Stimulated activated CD8-positive, alpha-beta memory T cell treated with anti-CD3 and anti-CD28 coated beads, Interleukin-12 subunit alpha, Interleukin-12 subunit beta, amount 100 ng/mL, for 4 hours (primary cell): ENCODE measurements around the gene NR1D1.
"Not testable (repeated sequence)": the region's sequence is repeated elsewhere in the genome, so short reads cannot be mapped to it uniquely, and the experiment has no call there.

ENCODE experiments used
- DNase-seq: peaks from one replicate; pipeline ENCODE4 v3.0.0-alpha.2; 2020; ENCODE audit warnings: low read depth

The NR1D1 gene

DNA sequence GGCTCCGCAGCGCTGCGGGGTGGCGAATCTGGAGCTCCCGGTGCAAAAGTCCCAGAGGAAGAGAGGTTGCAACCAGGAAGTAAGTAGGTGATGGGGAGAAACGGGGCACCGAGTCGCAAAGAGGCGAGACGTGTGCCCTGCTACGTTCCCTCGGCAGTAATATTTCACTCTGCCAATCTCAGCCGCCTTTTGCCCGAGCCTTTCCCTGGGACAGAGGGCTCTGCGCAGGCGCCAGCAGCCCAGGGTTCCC lies at the start of gene NR1D1:
Gene NR1D1 (minus strand): TSS at position 171 of the 250 bp plus-strand sequence. CDS start 495 bp downstream, outside the sequence.
- no peak for DNase-seq

DNA sequence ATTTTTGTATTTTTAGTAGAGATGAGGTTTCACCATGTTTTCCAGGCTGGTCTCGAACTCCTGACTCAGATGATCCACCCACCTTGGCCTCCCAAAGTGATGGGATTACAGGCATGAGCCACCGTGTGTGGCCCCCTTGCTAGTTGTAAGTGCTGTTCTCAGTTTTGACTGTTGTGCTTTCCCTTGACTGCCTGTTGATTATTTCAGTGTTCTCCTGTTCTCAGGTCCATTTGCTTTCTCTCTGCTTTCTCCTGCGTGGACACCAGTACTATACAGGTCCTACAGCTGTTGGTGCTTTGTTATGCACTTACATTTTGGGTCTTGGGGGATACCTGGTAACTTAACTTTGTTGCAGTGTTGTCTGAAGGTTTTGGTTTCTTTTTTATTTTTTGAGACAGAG lies 48.1 kb upstream of the NR1D1 start:
- no peak for DNase-seq

DNA sequence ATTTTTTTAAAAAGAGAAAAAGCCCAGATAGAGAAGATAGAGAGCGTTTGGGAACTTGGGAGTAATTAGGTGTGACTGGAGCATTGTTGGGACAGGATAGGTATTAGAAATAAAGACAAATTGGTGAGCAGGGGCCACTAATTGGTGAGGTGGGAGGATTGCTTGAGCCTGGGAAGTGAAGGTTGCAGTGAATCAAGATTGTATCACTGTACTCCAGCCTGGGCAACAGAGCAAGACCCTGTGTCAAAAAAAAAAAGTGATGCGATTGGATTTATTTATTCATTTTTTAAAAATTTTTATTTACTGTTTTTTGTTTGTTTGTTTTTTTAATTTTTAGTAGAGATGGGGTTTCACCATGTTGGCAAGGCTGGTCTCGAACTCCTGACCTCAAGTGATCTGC lies 45.1 kb upstream of the NR1D1 start:
- no peak for DNase-seq

DNA sequence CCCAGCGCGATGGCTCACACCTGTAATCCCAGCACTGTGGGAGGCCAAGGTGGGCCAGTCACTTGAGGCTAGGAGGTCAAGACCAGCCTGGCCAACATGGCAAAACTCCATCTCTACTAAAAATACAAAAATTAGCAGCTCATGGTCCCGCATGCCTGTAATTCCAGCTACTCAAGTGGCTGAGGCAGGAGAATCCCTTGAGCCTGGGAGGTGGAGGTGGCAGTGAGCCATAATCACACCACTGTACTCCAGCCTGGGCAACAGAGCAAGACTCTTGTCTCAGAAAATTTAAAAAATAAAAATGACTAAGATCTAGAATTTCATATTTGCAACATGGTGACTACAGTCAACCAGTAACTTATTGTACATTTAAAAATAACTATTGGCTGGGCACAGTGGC lies 42.8 kb upstream of the NR1D1 start:
- not testable (repeated sequence) for DNase-seq

DNA sequence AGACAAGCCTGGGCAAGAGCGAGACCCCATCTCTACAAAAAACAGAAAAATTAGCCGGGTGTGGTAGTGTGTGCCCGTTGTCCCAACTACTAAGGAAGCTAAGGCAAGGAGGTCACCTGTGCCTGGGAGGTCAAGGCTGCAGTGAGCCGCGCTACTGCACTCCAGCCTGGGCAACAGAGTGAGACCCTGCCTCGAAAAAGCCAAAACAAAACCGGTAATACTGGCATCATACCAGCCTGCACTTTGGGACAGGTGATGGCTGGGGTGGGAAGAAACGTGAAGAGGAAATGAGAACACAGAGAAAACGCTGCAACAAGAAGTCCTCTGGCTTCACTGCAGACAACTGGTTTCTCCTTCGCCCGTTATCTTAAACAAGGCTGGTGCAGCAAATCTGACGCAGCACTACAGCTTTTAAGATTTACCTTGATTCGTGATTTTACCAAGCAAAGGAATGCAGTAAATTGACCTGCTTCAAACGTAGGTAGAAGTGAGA lies 39.2 kb upstream of the NR1D1 start:
- DNase-seq = no peak

DNA sequence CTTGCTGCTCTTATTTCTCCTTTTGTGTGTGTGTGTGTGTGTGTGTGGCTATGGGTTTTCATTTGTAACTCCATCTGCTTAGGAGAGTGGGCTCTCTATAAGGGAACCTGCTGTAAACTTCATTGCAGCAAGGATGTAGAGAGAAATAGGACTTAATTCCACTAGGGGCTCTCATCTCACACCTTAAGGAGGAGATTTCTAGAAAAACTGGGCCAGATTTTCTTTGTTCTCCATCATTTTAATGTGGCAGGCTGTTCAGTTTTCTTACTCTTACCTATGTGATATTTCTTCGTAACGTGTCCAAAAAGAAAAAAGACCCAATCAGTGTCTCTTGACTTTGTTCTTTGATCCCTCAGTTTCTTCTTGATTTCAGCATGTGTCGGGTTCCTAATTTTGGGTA lies 35.4 kb upstream of the NR1D1 start:
- no peak for DNase-seq

DNA sequence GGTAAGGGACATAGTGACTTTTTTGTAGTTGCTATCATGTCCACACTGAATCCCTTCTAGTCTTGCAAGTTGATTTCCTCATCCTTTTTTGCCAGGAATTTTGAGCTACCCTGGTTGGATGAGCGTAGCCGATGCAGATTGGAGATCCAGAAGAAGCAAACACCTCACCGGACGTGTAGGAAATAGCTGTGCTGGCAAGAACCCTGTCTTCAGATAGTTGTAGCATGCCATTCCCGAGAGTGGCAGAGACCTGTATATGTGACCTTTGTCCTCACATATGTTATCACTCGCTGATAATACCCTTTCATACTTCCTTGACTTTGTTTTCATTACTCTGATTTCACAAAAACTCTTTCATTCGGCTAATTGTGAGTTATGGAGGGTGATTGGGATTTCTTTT lies 33.8 kb upstream of the NR1D1 start:
- no peak for DNase-seq

DNA sequence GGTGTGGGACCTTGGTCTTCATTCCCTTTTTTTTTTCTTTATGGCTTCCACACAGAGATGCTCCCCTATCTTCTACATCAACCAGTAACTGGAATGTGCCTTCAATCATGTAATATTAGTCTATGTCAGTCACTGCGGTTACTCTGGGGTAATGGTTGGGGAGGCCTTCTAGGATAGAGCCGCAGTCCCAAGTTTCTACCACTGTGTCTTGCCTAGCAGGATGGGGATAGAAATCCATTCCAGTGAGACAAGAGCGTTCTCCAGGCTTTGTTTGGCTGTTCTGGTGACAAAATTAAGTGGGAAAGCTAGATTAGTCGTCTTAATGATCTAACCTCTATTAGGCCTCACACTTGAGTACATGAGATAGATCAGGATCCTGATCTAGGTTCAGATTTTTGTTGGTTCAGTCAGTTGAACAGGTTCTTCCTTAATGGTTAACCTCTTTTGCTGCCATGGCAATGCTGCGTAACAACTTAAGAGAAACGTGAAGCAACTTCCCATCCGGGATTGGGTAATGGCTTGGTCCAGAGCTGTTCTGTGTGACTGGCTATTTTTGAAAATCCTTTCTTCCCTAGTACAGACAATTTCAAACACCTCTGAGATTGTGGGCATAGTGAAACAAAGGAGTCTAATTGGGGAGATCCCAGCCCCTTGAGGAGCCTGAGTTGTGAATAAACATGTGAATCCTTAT lies 30.1 kb upstream of the NR1D1 start:
- no peak for DNase-seq

DNA sequence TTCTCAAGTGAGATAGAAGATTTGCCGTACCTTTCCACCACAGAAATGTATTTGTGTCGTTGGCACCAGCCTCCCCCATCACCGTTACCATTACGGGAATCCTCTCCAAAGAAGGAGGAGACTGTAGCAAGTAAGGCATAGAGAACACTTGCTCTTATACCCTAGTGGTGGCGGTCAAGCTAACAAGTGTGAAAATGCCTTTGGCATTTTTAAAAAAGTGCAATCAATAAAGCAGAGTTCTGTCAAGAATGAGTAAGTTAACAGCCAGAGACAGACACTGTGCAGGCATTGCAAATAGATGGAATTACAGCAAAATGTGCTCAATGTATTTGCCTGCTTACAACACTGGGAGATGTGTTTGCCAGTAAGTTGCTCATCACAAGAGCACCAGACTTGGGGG lies 29.1 kb upstream of the NR1D1 start:
- DNase-seq = no peak

DNA sequence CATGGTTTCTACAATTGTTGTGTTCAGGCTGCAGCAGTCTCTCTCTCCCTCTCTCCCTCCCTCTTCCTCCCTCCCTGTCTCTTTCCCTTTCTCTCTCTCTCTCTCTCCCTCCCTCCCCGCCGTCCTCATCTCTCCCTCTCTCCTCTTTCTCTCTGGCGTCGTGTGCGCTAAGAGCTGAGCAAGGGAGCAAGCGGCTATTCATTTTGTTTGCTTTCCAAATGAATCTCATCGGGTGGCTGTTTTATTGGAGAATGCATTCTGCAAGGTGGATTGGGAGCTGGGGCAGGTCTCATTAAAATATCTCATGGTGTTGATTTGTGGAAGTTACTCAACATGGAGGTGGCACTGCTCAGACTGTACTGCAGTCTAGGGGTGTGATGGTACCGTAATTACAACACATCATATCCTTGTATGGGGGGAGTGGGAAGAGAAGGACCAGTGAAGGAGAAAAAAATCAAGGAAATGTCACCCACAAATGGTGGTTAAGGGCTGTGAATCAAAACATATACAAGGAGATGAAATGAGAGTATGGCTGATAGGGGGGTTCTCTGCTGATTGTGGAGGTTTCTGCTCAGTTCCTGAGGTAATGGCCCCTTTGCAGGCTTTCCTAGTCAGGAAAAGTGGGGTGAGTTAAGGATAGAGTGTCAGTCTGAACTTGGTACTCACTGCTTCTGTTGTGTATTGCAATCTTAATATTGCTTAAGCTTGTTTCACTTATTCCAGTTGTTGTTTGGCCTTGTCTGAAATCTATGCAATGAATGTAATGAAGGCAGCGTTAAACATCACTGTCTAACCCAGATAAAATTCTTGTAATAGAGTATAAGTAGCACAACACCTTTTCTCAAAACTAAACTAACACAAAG lies 24.1 kb upstream of the NR1D1 start:
- DNase-seq = no peak

DNA sequence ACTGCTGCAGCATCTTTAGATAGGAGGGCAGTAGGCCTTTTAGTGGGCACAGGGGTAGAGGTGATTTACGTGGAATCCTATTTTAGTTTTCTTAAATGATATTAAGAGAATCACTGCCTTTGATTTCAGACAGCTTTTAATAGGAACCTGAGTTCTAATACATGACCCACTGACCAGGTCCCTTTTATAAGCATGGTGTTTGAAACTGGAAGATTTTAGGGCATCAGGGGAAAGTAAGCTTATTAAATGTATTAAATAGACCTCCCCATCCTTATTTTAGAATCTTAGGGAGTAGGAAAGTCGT lies 23.4 kb upstream of the NR1D1 start:
- DNase-seq = no peak

DNA sequence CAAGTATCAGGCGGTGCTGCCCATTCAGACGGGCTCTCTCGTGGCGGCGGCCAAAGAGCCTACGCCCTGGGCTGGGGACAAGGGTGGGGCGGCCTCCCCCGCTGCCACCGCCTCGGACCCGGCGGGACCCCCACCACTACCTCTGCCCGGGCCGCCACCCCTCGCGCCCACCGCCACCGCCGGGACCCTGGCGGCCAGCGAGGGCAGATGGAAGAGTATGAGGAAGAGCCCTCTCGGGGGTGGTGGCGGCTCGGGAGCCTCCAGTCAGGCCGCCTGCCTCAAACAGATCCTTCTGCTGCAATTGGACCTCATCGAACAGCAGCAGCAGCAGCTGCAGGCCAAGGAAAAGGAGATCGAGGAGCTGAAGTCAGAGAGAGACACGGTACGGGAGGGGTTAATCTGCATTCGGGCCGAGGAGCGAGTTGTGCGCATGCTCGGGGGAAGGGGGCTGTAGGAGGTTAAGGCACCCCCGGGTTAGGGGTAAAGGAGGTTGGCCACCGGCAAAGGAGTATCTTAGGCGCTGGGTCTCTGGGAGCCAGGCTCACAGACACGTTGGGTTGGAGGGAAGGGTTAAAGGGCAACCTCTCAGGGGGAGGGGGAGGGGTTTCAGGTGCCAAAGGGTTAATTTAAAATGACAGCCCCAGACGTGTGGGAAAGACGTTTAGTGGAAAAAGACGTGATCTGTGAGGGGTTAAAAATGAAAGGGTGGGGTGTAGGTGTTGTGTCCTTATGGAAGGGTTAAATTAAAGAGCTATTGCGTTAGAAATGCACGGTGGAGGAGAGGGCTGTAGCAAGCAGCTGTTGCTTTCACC lies 22.8 kb upstream of the NR1D1 start:
- DNase-seq = peak; percentile 26

DNA sequence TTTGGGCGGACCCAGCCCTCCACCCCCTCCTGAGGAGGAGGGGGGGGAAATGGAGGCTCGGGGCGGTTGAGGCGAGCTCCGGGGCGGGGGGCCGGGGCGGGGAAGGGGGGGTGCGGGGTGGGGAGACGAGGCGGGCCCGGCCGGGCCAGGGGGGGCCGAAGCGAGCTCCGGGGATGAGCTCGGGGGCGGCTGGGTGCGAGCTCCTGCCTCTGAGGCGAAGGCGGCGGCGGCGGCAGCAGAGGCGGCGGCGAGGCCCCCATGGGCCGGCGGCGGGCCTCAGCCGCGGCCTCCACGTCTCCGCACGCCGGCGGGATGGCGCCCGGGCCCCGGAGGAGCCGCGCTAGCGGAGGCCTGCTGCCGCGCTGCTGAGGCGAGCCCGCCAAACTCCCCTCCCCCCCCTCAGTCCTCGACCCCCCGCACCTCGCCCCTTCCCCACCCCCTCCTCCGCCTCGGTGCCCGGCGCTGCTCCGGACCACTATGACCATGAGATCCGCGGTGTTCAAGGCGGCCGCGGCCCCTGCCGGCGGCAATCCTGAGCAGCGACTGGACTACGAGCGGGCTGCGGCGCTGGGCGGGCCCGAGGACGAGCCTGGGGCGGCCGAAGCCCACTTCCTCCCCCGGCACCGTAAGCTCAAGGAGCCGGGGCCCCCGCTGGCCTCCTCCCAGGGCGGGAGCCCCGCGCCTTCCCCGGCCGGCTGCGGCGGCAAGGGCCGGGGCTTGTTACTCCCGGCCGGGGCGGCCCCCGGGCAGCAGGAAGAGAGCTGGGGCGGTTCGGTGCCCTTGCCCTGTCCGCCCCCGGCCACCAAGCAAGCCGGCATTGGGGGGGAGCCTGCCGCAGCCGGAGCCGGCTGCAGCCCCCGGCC lies 22.0 kb upstream of the NR1D1 start:
- no peak for DNase-seq

DNA sequence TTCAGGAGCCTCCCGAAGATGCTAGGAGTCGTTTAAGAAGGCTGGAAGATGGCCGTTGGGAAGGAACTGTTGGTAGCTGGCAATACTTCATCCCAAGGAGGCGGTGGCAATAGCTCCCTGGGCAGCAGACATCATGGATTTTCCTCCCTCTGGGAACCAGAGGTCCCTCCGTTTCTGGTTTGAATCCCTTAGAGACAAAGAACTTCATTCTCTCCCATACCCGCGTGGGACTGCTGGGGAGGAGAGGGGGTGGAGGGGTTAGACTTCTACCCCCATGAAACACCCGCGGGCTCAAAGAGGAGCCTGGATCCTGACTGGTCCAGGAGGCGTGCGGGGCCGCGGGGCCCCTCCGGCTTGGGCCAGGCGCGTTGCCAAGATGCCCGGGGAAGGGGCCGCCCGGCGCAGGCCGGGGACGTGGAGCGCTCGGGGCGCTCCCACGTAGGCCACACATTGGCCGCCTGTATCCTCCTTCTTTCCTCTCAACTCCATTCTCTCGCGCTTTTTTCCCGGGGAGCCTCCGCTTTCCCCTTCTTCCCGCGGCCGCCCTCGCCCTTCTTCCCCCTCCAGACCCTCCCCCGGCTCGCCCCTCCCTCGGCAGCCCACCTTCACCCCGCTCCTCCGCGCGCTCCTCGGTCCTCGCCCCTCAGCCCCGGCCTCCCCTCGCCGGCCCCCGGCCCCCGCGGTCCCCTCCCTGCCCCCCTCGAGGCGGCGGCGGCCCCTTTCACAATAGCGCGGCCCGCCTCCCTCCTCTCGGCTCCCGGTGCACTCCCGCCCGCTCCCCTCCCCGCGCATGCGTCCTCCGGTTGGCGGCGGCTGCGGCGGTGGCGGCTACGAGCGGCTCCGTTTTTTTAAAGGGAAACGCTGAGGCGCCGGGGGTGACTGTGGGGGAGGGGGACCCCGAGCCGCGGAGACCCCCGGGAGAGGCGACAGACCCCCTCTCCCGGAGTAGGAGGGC lies 21.1 kb upstream of the NR1D1 start, which contains the start of gene MSL1:
Gene MSL1 (plus strand): TSS at position 791 of the 955 bp plus-strand sequence. CDS start 642 bp downstream, outside the sequence.
- DNase-seq = peak; percentile 81

DNA sequence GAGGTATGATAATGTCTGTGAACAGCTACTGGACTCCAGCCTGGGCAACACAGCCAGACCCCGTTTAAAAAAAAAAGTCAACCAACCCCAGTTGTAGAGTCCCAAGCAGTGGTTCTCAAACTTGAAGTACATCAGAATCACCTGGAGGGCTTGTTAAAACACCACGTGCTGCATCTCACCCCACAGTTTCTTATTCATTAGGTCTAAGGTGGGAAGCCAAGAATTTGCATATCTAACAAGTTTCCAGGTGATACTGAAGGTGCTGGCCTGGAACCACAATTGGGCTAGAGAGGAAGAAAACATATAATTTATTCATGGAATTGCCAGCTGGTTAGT lies 14.7 kb upstream of the NR1D1 start:
- DNase-seq = no peak

DNA sequence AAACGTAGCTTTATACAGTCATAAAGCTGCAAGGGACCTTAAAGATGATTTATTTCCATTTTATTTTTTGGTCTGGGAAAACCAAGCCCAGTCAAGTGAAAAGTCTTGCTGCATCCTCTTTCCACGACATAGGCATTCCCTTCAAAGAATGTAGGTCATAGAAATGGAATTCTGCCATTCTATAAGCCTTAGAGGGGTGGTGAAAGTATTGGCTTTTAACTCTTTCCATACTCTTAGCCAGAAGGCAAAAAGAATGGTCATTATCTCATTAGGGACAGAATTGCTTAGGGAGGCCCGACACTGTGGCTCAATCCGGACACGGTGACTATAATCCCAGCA lies 13.5 kb upstream of the NR1D1 start:
- DNase-seq = no peak

DNA sequence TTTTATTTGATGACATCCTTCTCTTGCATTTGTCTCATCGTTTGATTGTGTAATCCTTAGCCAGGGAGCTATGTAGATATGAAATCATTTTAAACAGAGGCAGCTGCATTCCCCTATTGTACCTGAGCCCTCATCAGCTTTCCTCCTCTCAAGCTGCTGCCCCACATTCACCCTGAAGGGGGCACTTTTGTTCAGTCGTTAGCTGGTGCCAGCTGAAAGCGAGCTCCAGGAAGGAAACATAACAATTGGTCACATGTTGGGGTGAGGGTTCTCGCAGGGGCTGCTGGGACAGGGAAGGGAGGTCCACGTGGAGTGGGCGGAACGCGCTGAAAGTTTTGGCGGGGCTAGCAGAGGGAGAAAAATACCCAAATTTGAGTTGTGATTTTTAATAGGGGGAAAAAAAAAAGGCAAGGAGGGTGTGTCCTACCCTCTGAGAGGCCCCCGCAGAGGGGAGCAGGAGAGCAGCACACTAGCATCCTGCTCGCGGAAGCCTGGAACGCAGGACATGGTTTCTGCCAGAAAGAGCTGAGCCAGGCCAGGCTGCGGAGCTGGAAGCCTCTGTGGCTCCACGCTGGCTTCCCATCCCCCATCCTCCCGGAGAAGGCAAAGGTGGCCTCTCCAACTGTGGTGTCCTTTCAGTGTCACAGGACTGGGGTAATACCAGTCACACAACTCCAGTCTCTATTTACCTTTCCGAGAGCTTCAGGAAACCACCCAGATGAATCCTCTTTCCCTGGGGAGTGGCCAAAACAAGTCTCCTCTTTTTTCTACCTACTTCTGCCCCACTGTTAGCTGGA lies 12.9 kb upstream of the NR1D1 start:
- peak; percentile 78 for DNase-seq

DNA sequence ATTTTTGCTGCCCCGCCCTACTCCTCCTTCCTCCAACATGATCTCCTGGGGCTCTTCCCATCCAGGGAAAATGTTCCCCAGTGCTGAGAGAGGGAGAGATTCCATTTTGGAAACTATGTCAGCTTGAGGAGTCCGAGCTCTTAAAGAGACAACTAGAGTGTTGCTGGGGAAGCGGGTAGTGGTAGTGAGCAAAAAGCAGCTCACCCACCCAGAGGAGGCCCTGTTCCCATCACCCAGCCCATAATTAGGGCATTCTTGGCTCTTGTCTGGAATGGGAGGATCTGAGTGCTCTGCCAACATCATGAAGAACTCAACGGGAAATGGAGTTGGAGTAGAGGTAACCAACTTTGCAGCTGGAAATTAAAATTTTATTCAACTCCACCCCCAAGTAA lies 12.3 kb upstream of the NR1D1 start:
- DNase-seq = no peak

DNA sequence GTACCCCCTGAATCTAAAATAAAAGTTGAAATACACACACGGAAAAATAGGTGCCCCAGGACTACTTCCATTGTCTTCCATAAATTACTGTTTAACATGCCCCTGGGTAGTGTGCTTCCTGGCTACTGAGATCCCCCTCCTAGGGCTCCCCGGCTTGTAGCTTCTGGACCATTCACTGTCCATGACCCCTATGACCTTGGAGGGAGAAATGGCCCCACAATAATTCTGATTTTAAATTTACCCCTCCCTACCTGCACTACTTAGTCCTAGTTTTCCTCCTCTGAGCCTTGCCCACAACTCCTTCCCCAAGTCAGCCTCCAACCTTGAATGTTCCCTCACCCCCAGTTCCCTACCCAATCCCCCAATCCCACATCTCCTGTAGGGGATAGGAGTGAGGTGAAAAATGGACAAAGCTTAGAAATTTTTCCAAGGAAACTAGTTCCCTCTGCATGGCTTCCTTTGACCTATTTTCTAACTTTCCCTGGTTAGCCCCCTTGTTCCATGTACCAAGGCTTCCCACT lies 11.9 kb upstream of the NR1D1 start:
- DNase-seq = no peak
